GM12878 (cell line): Measurements from ENCODE around the gene OR2G3. TPM values are rescaled to one million over a fixed set of nuclear protein-coding genes. Genes with fewer than 3 reads are reported as not detected.

Experiments used
- ATAC-seq: fragments of 200-7000 bp; cut with Tn5 transposase; 3 replicates; pipeline ENCODE4 v1.9.1; 2020; ENCODE audit warnings: mild to moderate bottlenecking, moderate library complexity
- BruUV-seq: library from RNA; stranded (reverse); fragments of 400-500 nt; replicated peaks from 2 replicates; lab custom pipeline; 2021; lab: Mats Ljungman, UMichigan
- CTCF ChIA-PET: fragments of 300-600 bp; sonication (Branson Sonifier 250); formaldehyde crosslinking; extraction: SDS; loops from one replicate; lab custom pipeline; 2021; ENCODE audit warnings: inconsistent platforms; lab: Yijun Ruan, JAX
- POLR2A ChIA-PET: fragments of 350-600 bp; formaldehyde crosslinking; extraction: SDS; loops from one replicate; lab custom pipeline; 2021; ENCODE audit warnings: inconsistent platforms; lab: Charles Lee
- RAD21 ChIA-PET: fragments of 300-600 bp; sonication (Branson Sonifier 250); formaldehyde crosslinking; loops from one replicate; lab custom pipeline; 2023; ENCODE audit warnings: antibody characterized with exemption; ENCODE audit not compliant: unreplicated experiment; lab: Charles Lee
- SMC1A ChIA-PET: fragments of 300-600 bp; sonication (Branson Sonifier 250); formaldehyde crosslinking; loops from one replicate; lab custom pipeline; 2023; ENCODE audit not compliant: unreplicated experiment, uncharacterized antibody; lab: Charles Lee
- DNase-seq: peaks from one replicate; pipeline ENCODE4 v3.0.0-alpha.2; 2011; ENCODE audit warnings: low read depth, low spot score
- FAIRE-seq: peaks from 3 replicates; lab custom pipeline; 2011; peaks lifted over from hg19 to GRCh38; lab: Jason Lieb, UNC
- H2AFZ ChIP-seq: 2 replicates; pipeline ENCODE4 v1.6.0; 2011; ENCODE audit warnings: low read depth, low read length, control low read depth; ENCODE audit not compliant: control insufficient read depth
- H3K27ac ChIP-seq: 2 replicates; pipeline ENCODE4 v1.5.1; 2011; ENCODE audit warnings: control low read depth; ENCODE audit not compliant: control insufficient read depth, insufficient read depth
- H3K27me3 ChIP-seq, 2 experiments: replicated peaks in 1 of 2; 2 replicates each; pipeline versions ENCODE4 v1.6.0 to v1.6.1; 2011; ENCODE audit warnings: low read length in 1 of 2; ENCODE audit not compliant: control insufficient read depth in 2 of 2, insufficient read depth in 2 of 2
- H3K36me3 ChIP-seq, 2 experiments: 2 replicates each; pipeline ENCODE4 v1.5.1; 2011; ENCODE audit warnings: low read length in 1 of 2; ENCODE audit not compliant: control insufficient read depth in 2 of 2, insufficient read depth in 2 of 2
- H3K4me1 ChIP-seq: 2 replicates; pipeline ENCODE4 v1.6.1; 2011; ENCODE audit warnings: mild to moderate bottlenecking, low read length, moderate library complexity, mixed read lengths; ENCODE audit not compliant: control insufficient read depth, insufficient read depth
- H3K4me2 ChIP-seq: 2 replicates; pipeline ENCODE4 v1.6.0; 2011; ENCODE audit warnings: control low read depth; ENCODE audit not compliant: control insufficient read depth, insufficient read depth
- H3K4me3 ChIP-seq: fragments of 200-600 bp; sonication (generic); 2 replicates; pipeline ENCODE4 v1.5.1; 2016
- H3K79me2 ChIP-seq: 2 replicates; pipeline ENCODE4 v1.6.0; 2011; ENCODE audit warnings: low read length; ENCODE audit not compliant: control insufficient read depth, insufficient read depth
- H3K9ac ChIP-seq: 2 replicates; pipeline ENCODE4 v1.8.0; 2011; ENCODE audit warnings: low read length, control low read depth, mixed read lengths; ENCODE audit not compliant: control insufficient read depth, insufficient read depth
- H3K9me3 ChIP-seq: replicated peaks from 3 replicates; pipeline ENCODE4 v1.5.1; 2011; ENCODE audit warnings: mild to moderate bottlenecking, low read length; ENCODE audit not compliant: control insufficient read depth, insufficient read depth
- H4K20me1 ChIP-seq: 2 replicates; pipeline ENCODE4 v1.6.0; 2011; ENCODE audit not compliant: control insufficient read depth, insufficient read depth
- CHD1 ChIP-seq: IDR thresholded peaks from 2 replicates; pipeline ENCODE4 v1.6.1; 2012; ENCODE audit warnings: low read depth, low read length, improper control_type of control experiment
- ESRRA ChIP-seq: IDR thresholded peaks from 2 replicates; pipeline ENCODE4 v1.6.1; 2012; ENCODE audit warnings: mild to moderate bottlenecking, low read length, improper control_type of control experiment
- FOXK2 ChIP-seq: fragments of 450-650 bp; IDR thresholded peaks from 2 replicates; pipeline ENCODE4 v1.6.1; 2017; ENCODE audit warnings: mild to moderate bottlenecking, moderate library complexity
- NFXL1 ChIP-seq: fragments of 450-650 bp; IDR thresholded peaks from 2 replicates; pipeline ENCODE4 v1.6.1; 2017; ENCODE audit warnings: antibody characterized with exemption, mild to moderate bottlenecking, borderline replicate concordance
- RAD51 ChIP-seq: fragments of 450-650 bp; IDR thresholded peaks from 2 replicates; pipeline ENCODE4 v1.6.1; 2016; ENCODE audit warnings: moderate library complexity, mild to moderate bottlenecking, inconsistent platforms
- SIN3A ChIP-seq: IDR thresholded peaks from 2 replicates; pipeline ENCODE4 v1.6.1; 2012; ENCODE audit warnings: low read depth, low read length, improper control_type of control experiment
- SMAD1 ChIP-seq: fragments of 450-650 bp; IDR thresholded peaks from 2 replicates; pipeline ENCODE4 v1.6.1; 2018; ENCODE audit warnings: mild to moderate bottlenecking, low read depth; ENCODE audit not compliant: partially characterized antibody
- SMARCA5 ChIP-seq: fragments of 450-650 bp; IDR thresholded peaks from 2 replicates; pipeline ENCODE4 v1.6.1; 2017; ENCODE audit warnings: mild to moderate bottlenecking
- SRF ChIP-seq, 2 experiments: IDR thresholded peaks; 2 replicates each; pipeline ENCODE4 v1.6.1; 2011; ENCODE audit warnings: low read depth in 2 of 2, low read length in 2 of 2, mild to moderate bottlenecking in 1 of 2, moderate library complexity in 1 of 2
- TARDBP ChIP-seq: IDR thresholded peaks from 2 replicates; pipeline ENCODE4 v1.6.1; 2016; ENCODE audit warnings: borderline replicate concordance
- TCF12 ChIP-seq: IDR thresholded peaks from 2 replicates; pipeline ENCODE4 v1.6.1; 2011; ENCODE audit warnings: low read depth, mild to moderate bottlenecking, low read length
- ZNF207 ChIP-seq: fragments of 450-650 bp; IDR thresholded peaks from 2 replicates; pipeline ENCODE4 v1.6.1; 2014; ENCODE audit warnings: antibody characterized with exemption, mild to moderate bottlenecking, borderline replicate concordance
- WGBS: methylation state at CpG from one replicate; pipeline ENCODE4 v1.1.6; 2016; ENCODE audit warnings: low lambda C conversion rate; ENCODE audit not compliant: insufficient replicate concordance, insufficient coverage; ENCODE audit errors: missing lambda C conversion rate; 5-methylcytosine and 5-hydroxymethylcytosine counted together
- in situ Hi-C: fragments of 300-500 bp; cut with MboI; formaldehyde crosslinking; loops from 9 replicates; pipeline ENCODE4 v1.14.3; 2018; ENCODE audit warnings: mixed read lengths
- intact Hi-C: fragments of 100-400 bp; cut with micrococcal nuclease; formaldehyde crosslinking; loops from one replicate; pipeline ENCODE4 v1.14.2; 2022; ENCODE audit not compliant: unreplicated experiment
- polyA plus RNA-seq, 11 experiments: library from polyadenylated mRNA; depleted of rRNA in 4 of 11; unstranded in 6 of 11; stranded (reverse) in 5 of 11; fragments of >200 nt; fragmentation: Nextera tagmentation in 4 of 11; fragmentation: Illumina TruSeq in 1 of 11; extraction: Ambion mirVana in 4 of 11; extraction: Trizol in 1 of 11; gene quantifications; 1 replicate in 1 of 11; 2 replicates in 10 of 11; pipeline versions ENCODE4 v1.2.1 to v1.2.3, GENCODE V29; 2011 to 2016; ENCODE audit warnings: inconsistent platforms in 2 of 11, missing spikeins in 2 of 11, low read depth in 1 of 11
- total RNA-seq, 4 experiments: library from RNA; depleted of rRNA in 3 of 4; stranded (reverse); fragments of >200 nt in 3 of 4; fragmentation: Illumina TruSeq in 1 of 4; extraction: Trizol in 1 of 4; gene quantifications; 2 replicates each; pipeline versions ENCODE4 v1.2.1 to v1.2.3, GENCODE V29; 2013 to 2021
- TF ChIP-seq, protein P1 (sequence below): fragments of 450-650 bp; IDR thresholded peaks from 2 replicates; pipeline ENCODE4 v1.6.1; 2017; ENCODE audit warnings: mild to moderate bottlenecking, low read depth, inconsistent platforms; ENCODE audit not compliant: poor library complexity, severe bottlenecking
- TF ChIP-seq, protein P2 (sequence below): fragments of 450-650 bp; IDR thresholded peaks from 2 replicates; pipeline ENCODE4 v1.6.1; 2016; ENCODE audit warnings: mild to moderate bottlenecking
- TF ChIP-seq, protein P3 (sequence below): fragments of 450-650 bp; IDR thresholded peaks from 2 replicates; pipeline ENCODE4 v1.6.1; 2017; ENCODE audit warnings: borderline replicate concordance
- TF ChIP-seq, protein P4 (sequence below): fragments of 450-650 bp; formaldehyde crosslinking; IDR thresholded peaks from 2 replicates; pipeline ENCODE4 v1.4.0; 2020; ENCODE audit warnings: mild to moderate bottlenecking, moderate library complexity

Gene OR2G3
- total and polyA plus RNA-seq, 10 of the 15 experiments (the other 5 are each of a cell fraction or from before 2014, with no cell fraction given), result not detected

DNA sequence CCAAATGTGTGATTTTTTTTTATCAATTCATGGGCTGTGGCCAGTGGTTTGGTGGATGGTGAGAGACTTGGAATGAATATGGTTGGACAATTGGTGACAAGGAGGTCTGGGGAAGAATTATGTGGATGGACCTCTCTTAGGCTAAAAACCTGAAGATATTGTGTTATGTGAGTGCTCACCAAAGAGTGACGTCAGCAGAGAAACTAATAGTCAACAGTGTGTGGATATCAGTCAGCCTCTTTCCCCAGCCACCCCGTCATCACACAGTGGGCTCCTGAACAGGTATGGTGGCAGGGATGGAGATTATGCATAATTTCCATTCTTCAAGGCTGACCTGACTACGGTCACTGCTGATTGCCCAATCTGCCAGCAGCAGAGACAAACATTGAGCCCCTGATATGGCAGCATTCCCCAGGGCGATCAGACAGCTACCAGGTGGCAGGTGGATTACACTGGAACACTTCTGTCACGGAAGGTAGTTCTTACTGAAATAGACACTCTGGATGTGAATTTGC lies 26.4 kb upstream of the OR2G3 start:
- ChIA-PET RAD21 (interaction anchor here (1.9 kb wide), 1 partner anchor 206 kb away, joined by 7 read pairs; no protein-coding TSS in a partner anchor), CTCF (interaction anchor here (1.4 kb wide), 1 partner anchor 206 kb away, joined by 6 read pairs; no protein-coding TSS in a partner anchor), POLR2A (no interaction called here), SMC1A (interaction anchor here (1.0 kb wide), 1 partner anchor 188 kb away, joined by 4 read pairs; no protein-coding TSS in a partner anchor)
- H3K27me3 ChIP-seq, result no peaks in the 10 kb centered on the region; a peak in 1 of 4 replicates
- no peak overlapping the region for H3K4me3 ChIP-seq
- no peak overlapping the region for H2AFZ ChIP-seq
- H3K79me2 ChIP-seq, result no peaks in the 10 kb centered on the region
- H3K27ac ChIP-seq, result no peak overlapping the region
- intact Hi-C loops (no loop called here), in situ Hi-C loops (loop anchor here (5.0 kb wide), 1 partner anchor 192 kb away; no protein-coding TSS in a partner anchor)
- no peaks in the 10 kb centered on the region for H3K36me3 ChIP-seq
- ATAC-seq (no peak), FAIRE-seq (no peak), DNase-seq (no peak)
- H3K9ac ChIP-seq, result no peak overlapping the region
- no peak overlapping the region for H3K4me2 ChIP-seq
- H3K4me1 ChIP-seq, result no peaks in the 10 kb centered on the region
- BruUV-seq, result no TSS peak
- 31% methylated on average over 5 of the region's 5 CpGs for WGBS
- H3K9me3 ChIP-seq, result no peaks in the 10 kb centered on the region
- no peak for TF ChIP-seq NFXL1
- no peak for TF ChIP-seq SMAD1
- no peak for TF ChIP-seq TCF12
- TF ChIP-seq ZNF207, result no peak
- TF ChIP-seq, protein P1, sequence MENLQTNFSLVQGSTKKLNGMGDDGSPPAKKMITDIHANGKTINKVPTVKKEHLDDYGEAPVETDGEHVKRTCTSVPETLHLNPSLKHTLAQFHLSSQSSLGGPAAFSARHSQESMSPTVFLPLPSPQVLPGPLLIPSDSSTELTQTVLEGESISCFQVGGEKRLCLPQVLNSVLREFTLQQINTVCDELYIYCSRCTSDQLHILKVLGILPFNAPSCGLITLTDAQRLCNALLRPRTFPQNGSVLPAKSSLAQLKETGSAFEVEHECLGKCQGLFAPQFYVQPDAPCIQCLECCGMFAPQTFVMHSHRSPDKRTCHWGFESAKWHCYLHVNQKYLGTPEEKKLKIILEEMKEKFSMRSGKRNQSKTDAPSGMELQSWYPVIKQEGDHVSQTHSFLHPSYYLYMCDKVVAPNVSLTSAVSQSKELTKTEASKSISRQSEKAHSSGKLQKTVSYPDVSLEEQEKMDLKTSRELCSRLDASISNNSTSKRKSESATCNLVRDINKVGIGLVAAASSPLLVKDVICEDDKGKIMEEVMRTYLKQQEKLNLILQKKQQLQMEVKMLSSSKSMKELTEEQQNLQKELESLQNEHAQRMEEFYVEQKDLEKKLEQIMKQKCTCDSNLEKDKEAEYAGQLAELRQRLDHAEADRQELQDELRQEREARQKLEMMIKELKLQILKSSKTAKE, result no peak
- TF ChIP-seq FOXK2, result no peak
- TF ChIP-seq RAD51, result no peak
- TF ChIP-seq SMARCA5, result no peak
- TF ChIP-seq CHD1, result no peak
- TF ChIP-seq, protein P2, sequence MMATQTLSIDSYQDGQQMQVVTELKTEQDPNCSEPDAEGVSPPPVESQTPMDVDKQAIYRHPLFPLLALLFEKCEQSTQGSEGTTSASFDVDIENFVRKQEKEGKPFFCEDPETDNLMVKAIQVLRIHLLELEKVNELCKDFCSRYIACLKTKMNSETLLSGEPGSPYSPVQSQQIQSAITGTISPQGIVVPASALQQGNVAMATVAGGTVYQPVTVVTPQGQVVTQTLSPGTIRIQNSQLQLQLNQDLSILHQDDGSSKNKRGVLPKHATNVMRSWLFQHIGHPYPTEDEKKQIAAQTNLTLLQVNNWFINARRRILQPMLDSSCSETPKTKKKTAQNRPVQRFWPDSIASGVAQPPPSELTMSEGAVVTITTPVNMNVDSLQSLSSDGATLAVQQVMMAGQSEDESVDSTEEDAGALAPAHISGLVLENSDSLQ, result no peak
- no peak for TF ChIP-seq TARDBP
- TF ChIP-seq, protein P3, sequence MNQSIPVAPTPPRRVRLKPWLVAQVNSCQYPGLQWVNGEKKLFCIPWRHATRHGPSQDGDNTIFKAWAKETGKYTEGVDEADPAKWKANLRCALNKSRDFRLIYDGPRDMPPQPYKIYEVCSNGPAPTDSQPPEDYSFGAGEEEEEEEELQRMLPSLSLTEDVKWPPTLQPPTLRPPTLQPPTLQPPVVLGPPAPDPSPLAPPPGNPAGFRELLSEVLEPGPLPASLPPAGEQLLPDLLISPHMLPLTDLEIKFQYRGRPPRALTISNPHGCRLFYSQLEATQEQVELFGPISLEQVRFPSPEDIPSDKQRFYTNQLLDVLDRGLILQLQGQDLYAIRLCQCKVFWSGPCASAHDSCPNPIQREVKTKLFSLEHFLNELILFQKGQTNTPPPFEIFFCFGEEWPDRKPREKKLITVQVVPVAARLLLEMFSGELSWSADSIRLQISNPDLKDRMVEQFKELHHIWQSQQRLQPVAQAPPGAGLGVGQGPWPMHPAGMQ, result no peak
- TF ChIP-seq SIN3A, result no peak
- TF ChIP-seq SRF (IDR thresholded peaks at IDR 0.05; ENCODE audit: low read depth in 2 of 2, low read length in 2 of 2), result no peak
- TF ChIP-seq ESRRA, result no peak
- TF ChIP-seq, protein P4, sequence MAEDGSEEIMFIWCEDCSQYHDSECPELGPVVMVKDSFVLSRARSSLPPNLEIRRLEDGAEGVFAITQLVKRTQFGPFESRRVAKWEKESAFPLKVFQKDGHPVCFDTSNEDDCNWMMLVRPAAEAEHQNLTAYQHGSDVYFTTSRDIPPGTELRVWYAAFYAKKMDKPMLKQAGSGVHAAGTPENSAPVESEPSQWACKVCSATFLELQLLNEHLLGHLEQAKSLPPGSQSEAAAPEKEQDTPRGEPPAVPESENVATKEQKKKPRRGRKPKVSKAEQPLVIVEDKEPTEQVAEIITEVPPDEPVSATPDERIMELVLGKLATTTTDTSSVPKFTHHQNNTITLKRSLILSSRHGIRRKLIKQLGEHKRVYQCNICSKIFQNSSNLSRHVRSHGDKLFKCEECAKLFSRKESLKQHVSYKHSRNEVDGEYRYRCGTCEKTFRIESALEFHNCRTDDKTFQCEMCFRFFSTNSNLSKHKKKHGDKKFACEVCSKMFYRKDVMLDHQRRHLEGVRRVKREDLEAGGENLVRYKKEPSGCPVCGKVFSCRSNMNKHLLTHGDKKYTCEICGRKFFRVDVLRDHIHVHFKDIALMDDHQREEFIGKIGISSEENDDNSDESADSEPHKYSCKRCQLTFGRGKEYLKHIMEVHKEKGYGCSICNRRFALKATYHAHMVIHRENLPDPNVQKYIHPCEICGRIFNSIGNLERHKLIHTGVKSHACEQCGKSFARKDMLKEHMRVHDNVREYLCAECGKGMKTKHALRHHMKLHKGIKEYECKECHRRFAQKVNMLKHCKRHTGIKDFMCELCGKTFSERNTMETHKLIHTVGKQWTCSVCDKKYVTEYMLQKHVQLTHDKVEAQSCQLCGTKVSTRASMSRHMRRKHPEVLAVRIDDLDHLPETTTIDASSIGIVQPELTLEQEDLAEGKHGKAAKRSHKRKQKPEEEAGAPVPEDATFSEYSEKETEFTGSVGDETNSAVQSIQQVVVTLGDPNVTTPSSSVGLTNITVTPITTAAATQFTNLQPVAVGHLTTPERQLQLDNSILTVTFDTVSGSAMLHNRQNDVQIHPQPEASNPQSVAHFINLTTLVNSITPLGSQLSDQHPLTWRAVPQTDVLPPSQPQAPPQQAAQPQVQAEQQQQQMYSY, result no peak
- H4K20me1 ChIP-seq, result no peaks in the 10 kb centered on the region
